Aorta (tissue), 5 donors: Measurements from ENCODE around the gene ZNRF3. TPM values are rescaled to one million over a fixed set of nuclear protein-coding genes. Genes with fewer than 3 reads are reported as not detected.

ENCODE experiments used
- ATAC-seq: fragments of 200-7000 bp; cut with Tn5 transposase; one replicate; pipeline ENCODE4 v1.9.1; 2022; ENCODE audit warnings: moderate library complexity; ENCODE audit not compliant: low FRiP score
- DNase-seq, 2 donors: peaks; one replicate each; pipeline ENCODE4 v3.0.0-alpha.2; 2020
- H3K27ac ChIP-seq, 2 donors: one replicate each; pipeline ENCODE4 v1.5.1; 2013; ENCODE audit warnings: low read length in 2 of 2, mild to moderate bottlenecking in 2 of 2, moderate library complexity in 2 of 2, control low read depth in 1 of 2, inconsistent platforms in 1 of 2, low read depth in 1 of 2
- H3K27me3 ChIP-seq, 2 donors: one replicate each; pipeline ENCODE4 v1.6.1; 2013; ENCODE audit warnings: control low read depth in 1 of 2, low read length in 1 of 2, mild to moderate bottlenecking in 1 of 2, moderate library complexity in 1 of 2; ENCODE audit not compliant: insufficient read depth in 2 of 2, control insufficient read depth in 1 of 2
- H3K36me3 ChIP-seq, 2 donors: one replicate each; pipeline ENCODE4 v1.6.1; 2013; ENCODE audit warnings: control low read depth in 1 of 2, low read length in 1 of 2, mild to moderate bottlenecking in 1 of 2; ENCODE audit not compliant: insufficient read depth in 2 of 2, control insufficient read depth in 1 of 2
- H3K4me1 ChIP-seq, 2 donors: one replicate each; pipeline ENCODE4 v1.6.1; 2013; ENCODE audit warnings: low read length in 2 of 2, control low read depth in 1 of 2, mild to moderate bottlenecking in 1 of 2, moderate library complexity in 1 of 2; ENCODE audit not compliant: insufficient read depth in 2 of 2, control insufficient read depth in 1 of 2
- H3K4me3 ChIP-seq, 2 donors: one replicate each; pipeline ENCODE4 v1.5.1; 2013; ENCODE audit warnings: low read length in 2 of 2, control low read depth in 1 of 2, mild to moderate bottlenecking in 1 of 2
- H3K9me3 ChIP-seq: one replicate; pipeline ENCODE4 v1.6.1; 2013; ENCODE audit warnings: mild to moderate bottlenecking, low read length; ENCODE audit not compliant: control insufficient read depth
- WGBS, 2 donors: extraction: QIAGEN DNeasy Blood & Tissue Kit; methylation state at CpG; one replicate each; pipeline ENCODE4 v1.1.7; 2013; 5-methylcytosine and 5-hydroxymethylcytosine counted together
- intact Hi-C, 2 donors: fragments of 100-400 bp; cut with DNase I; formaldehyde crosslinking; loops; one replicate each; pipeline versions ENCODE4 v1.14.2 to v1.15.0; 2022
- polyA plus RNA-seq, 2 donors: library from polyadenylated mRNA; stranded (reverse); fragments of 200-250 nt; gene quantifications; one replicate each; pipeline ENCODE4 v1.2.3, GENCODE V29; 2013
- total RNA-seq, 2 donors: library from RNA; stranded (reverse); fragmentation: NEBNext Ultra II Directional; extraction: Animal tissue kit (Norgen Biotek cat#: 25700); gene quantifications; one replicate each; pipeline ENCODE4 v1.2.1, GENCODE V29; 2021
- donor health status: healthy with polysubstance abuse.
- donor health status: Bipolar disorder and iron deficiency.
- donor health status: DM: no; HTN: no; CAD: no.
- donor health status: DM: no; HTN: no; CAD: no.
- donor health status: DM: yes; HTN: yes; CAD: no.

Gene ZNRF3
- total and polyA plus RNA-seq, 4 donors = 1.4 to 11.8 (median 5.0) TPM

DNA sequence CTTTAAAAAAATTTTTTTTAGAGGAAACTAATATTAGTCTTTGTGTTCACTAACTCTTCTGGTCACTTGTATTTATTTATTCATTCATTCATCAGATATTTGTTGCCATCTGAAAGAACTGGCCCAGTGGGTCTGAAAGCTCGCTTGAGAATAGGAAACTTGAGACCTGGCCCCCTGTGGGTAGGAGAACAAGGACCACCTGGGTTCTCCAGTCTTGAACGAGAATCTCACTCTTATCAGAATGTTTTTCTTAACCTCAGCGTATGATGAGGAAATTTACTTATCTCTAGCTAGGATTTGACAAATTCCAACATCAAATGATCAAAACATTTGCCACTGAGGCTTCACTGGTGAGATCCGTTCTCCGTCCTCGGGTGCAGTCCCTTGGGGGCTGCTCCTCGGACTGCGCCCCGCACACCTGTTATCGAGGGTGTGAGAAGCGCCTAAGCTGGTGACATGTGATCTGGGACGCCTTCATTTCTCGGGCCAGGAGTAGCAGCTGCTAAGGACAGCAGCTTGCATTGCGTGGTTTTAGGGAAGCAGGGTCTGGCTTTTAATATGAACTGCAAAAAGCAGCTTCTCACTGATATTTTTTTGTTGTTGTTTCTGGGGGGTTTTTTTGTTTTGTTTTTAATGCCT is 171.9 kb downstream of the ZNRF3 start:
- no peaks in the 10 kb centered on the region for H3K4me1 ChIP-seq
- no peaks in the 10 kb centered on the region for H3K9me3 ChIP-seq
- H3K27me3 ChIP-seq = no peaks in the 10 kb centered on the region
- 78 to 80% methylated on average over 14 of the region's 14 CpGs for WGBS, 2 donors
- intact Hi-C loops = no loop called here
- ATAC-seq (no peak), DNase-seq (no peak)
- no peak overlapping the region for H3K27ac ChIP-seq
- H3K36me3 ChIP-seq = peaks cover 0 to under 1% of the 10 kb centered on the region in 2 donors
- no peak overlapping the region for H3K4me3 ChIP-seq

DNA sequence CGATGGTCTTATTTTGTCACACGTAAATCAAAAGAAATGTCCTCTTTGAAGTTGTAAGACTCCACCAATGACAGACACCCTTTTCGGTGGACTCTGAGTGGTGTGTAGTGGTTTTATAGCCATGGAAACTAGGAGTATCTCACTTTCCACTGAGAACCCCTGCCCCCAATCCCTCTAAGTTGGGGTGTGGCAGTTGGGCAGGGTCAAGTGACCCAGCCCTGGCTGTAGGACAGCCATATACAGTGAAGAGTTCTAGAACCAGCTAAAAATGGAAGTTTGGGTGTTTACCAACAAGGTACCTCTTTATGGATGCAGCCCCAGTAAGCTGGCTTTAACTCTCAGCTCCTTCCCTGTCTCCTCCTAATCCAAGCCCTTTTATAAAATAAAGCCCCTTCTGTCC is 173.1 kb downstream of the ZNRF3 start:
- no peak for ATAC-seq
- WGBS, 2 donors = 95 to 98% methylated on average over 3 of the region's 3 CpGs

DNA sequence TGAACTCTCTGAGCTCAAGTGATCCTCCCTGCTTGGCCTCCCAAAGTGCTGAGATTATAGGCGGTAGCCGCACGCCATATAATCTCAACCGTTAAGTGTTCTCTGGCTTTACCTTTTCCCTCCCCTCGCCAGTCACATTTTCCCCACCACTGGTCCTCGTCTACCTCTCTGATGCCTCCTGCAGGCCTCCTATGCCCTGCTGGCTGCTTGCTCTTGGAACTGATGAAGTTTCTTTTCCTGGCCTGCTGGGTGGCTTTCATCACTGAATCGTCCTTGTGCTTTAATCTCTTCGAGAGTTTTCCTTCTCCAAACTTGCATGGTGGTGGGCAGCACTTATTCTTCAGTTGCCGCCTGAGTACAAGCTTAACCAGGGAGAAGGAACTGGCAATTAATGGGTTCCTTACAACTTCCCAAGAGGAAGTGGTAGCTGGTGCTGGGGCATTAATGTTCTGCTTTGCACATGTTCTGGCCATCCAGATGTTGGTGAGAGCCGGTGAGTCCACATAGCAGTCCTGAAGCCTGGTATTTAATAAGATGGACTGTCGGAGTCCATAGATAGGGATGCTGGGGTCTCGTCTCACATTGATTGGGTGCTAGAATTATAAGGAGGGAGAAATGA is 177.0 kb downstream of the ZNRF3 start:
- intact Hi-C loops = no loop called here
- Histone ChIP-seq H3K4me3 (no peak overlapping the region), H3K27me3 (no peaks in the 10 kb centered on the region), H3K9me3 (no peaks in the 10 kb centered on the region), H3K4me1 (no peaks in the 10 kb centered on the region), H3K27ac (no peak overlapping the region), H3K36me3 (no peaks in the 10 kb centered on the region)
- DNase-seq (no peak), ATAC-seq (no peak)
- WGBS, 2 donors = 83 to 84% methylated on average over 12 of the region's 12 CpGs

More for the DNA sequence above, 173.1 kb downstream of the ZNRF3 start:
- intact Hi-C loops = no loop called here
- Histone ChIP-seq H3K4me1 (no peaks in the 10 kb centered on the region), H3K36me3 (no peaks in the 10 kb centered on the region), H3K27me3 (no peaks in the 10 kb centered on the region), H3K9me3 (no peaks in the 10 kb centered on the region), H3K27ac (no peak overlapping the region), H3K4me3 (no peak overlapping the region)
- DNase-seq = no peak

DNA sequence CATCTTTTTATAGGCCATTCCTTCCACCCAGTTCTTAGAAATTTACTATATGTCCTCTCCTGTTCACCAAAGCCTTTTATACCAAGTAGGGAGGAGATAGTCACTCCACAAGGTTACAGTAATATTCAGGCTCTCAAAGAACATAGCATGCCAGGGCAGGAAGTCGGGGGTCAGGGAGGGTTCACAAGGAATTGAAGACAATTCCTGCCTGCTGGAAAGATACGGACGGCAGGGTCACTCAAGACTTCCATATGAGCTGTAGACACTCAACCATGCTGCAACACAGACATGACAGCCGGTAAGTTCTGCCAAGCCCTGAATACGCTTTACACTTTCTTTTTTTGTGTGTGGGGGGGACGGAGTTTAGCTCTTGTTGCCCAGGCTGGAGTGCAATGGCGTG is 177.6 kb downstream of the ZNRF3 start:
- Histone ChIP-seq H3K36me3 (no peaks in the 10 kb centered on the region), H3K9me3 (no peaks in the 10 kb centered on the region), H3K4me1 (no peaks in the 10 kb centered on the region), H3K27ac (no peak overlapping the region), H3K4me3 (no peak overlapping the region), H3K27me3 (no peaks in the 10 kb centered on the region)
- ATAC-seq (no peak), DNase-seq (no peak)
- intact Hi-C loops = no loop called here
- 59 to 66% methylated on average over 7 of the region's 7 CpGs for WGBS, 2 donors

DNA sequence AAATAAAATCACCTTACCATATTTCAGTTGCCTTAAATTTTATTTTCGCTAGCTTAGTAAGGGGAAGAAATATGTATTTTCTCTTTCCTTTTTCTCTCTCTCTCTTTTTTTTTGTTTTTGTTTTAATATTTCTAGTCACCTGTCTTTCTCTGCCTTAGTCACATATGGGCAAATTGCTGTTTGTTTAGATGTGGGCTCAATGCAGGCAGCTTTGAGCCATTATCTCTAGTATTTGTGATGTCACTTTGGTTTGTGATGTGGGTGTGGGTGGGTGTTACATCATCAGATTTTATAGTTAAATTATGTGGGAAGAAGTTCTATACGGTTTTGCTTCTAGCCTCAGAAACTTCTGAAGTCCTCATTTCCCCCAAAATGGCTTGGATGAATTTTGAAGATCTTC is 178.4 kb downstream of the ZNRF3 start, which contains the start of gene C22orf31:
Gene C22orf31 (minus strand): TSS at position 59 of the 400 bp plus-strand sequence. CDS start 39 bp downstream, at position 20.
- no peak for ATAC-seq
- 63 to 71% methylated on average over 2 of the region's 2 CpGs for WGBS, 2 donors
- Histone ChIP-seq H3K27me3 (no peaks in the 10 kb centered on the region), H3K4me1 (no peaks in the 10 kb centered on the region), H3K4me3 (no peak within 1 kb of the TSS), H3K9me3 (no peaks in the 10 kb centered on the region), H3K27ac (no peak within 1 kb of the TSS), H3K36me3 (no peaks in the 10 kb centered on the region)
- DNase-seq = no peak
- intact Hi-C loops = no loop called here

DNA sequence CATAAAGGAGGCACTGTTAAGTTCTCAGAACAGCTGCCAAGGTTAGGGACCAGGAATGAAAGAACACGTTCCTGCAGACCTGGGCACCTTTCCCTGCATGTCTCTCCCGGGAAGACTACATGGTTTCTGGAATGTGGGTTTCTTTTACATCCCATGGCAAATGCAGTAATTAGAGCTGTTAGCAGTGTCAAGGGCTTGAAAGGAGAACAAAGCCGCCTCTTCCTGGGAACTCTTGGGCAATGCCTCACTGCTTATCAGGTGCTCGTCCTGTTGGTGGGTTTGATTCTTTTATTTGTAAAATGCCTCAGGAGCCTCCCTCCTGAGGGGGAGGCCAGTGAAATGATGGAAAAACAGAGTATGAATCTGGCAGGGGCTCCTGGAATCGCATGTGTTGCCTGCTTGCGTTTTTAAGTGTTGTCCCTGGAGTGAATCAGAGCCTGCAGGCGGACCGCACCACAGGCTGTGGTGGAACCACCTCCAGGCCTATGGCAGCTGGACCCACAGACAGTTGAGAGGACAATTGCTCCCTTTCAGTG is 179.0 kb downstream of the ZNRF3 start:
- H3K4me3 ChIP-seq = no peak overlapping the region
- intact Hi-C loops = no loop called here
- DNase-seq (no peak), ATAC-seq (no peak)
- no peaks in the 10 kb centered on the region for H3K27me3 ChIP-seq
- 41 to 44% methylated on average over 8 of the region's 8 CpGs for WGBS, 2 donors
- no peaks in the 10 kb centered on the region for H3K36me3 ChIP-seq
- H3K4me1 ChIP-seq = no peaks in the 10 kb centered on the region
- H3K27ac ChIP-seq = no peak overlapping the region
- no peaks in the 10 kb centered on the region for H3K9me3 ChIP-seq

DNA sequence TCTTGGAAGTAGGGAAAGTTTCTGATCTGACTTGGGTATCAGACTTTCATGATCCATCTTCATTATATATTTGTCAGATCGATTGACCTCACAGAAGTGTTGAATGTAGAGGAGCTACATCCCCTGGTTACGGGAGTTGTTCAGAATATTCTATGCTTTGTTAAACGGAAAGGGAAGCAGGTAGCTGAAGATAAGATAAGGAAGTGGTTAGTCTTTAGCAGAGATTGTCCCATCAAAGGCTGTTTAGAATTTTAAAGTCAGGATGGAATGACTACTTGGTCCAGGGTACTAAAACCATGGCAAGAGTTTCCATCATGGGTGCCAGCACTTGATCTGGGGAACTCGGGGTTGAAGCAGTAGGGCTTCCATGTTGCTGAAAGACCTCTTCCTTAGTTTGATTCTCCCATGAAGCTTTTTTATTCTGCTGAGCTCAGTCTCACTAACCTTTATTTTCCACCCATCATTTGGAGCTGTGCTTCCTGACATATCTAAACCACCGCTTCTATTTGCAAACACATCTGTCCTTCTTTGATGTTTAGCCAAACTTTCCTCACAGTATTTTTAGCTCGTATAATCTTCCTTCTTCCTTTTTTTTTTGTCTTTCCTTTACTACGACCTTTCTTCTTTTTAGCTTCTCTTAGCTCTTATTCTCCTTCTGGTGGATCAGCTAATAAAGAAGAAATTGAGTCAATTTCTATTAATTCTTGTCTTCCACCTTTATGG is 182.3 kb downstream of the ZNRF3 start:
- intact Hi-C loops = no loop called here
- no peak overlapping the region for H3K27ac ChIP-seq
- no peak overlapping the region for H3K4me3 ChIP-seq
- WGBS, 2 donors = 65 to 66% methylated on average over 7 of the region's 7 CpGs
- DNase-seq = no peak
- no peaks in the 10 kb centered on the region for H3K27me3 ChIP-seq
- no peaks in the 10 kb centered on the region for H3K36me3 ChIP-seq
- no peaks in the 10 kb centered on the region for H3K9me3 ChIP-seq
- H3K4me1 ChIP-seq = no peaks in the 10 kb centered on the region
- no peak for ATAC-seq

DNA sequence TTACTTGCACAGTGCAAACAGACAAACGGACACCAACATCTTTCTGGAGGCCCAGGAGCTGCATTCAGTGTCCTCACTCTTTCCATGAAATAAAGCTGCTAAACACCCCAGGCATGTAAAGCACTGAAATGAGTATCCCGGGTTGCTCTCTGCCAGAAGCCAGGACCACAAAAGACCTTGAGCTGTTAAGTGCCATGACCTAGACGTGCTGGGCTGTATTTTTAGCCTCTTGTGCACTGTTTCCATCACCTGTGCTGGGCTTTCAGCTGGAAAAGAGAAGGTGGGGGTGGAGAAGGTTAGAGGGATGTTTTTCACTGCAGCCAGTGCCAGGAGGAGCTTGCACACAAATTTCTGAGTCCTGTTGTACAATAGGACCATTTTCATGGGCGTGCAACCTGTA is 186.1 kb downstream of the ZNRF3 start:
- Histone ChIP-seq H3K27me3 (no peaks in the 10 kb centered on the region), H3K9me3 (no peaks in the 10 kb centered on the region), H3K4me1 (no peaks in the 10 kb centered on the region), H3K36me3 (no peaks in the 10 kb centered on the region), H3K4me3 (no peak overlapping the region), H3K27ac (no peak overlapping the region)
- WGBS, 2 donors = 80 to 82% methylated on average over 4 of the region's 4 CpGs
- intact Hi-C loops = no loop called here
- DNase-seq (no peak), ATAC-seq (no peak)
